MCF 10A (cell line): ENCODE results near the gene LYAR. TPM values are rescaled to one million over a fixed set of nuclear protein-coding genes. Genes with fewer than 3 reads are reported as not detected.
"Not testable (repeated sequence)": the region's sequence is repeated elsewhere in the genome, so short reads cannot be mapped to it uniquely, and the experiment has no call there.

Experiments used
- BruUV-seq: library from RNA; stranded (reverse); fragments of 400-500 nt; replicated peaks from 2 replicates; lab custom pipeline; 2021; lab: Mats Ljungman, UMichigan
- CTCF ChIA-PET: fragments of 300-600 bp; sonication (Branson Sonifier 250); formaldehyde crosslinking; extraction: SDS; loops from one replicate; lab custom pipeline; 2021; ENCODE audit warnings: antibody characterized with exemption, inconsistent platforms; lab: Yijun Ruan, JAX
- POLR2A ChIA-PET: fragments of 300-600, 350-650 bp; sonication (Branson Sonifier 250); formaldehyde crosslinking; extraction: SDS; loops from one replicate; lab custom pipeline; 2020; ENCODE audit warnings: antibody characterized with exemption, inconsistent platforms; lab: Yijun Ruan, JAX
- DNase-seq: peaks from one replicate; pipeline ENCODE4 v3.0.0-alpha.2; 2018; ENCODE audit not compliant: unreplicated experiment
- H3K27ac Mint-ChIP-seq: one replicate; pipeline ENCODE4 v1.8.0; 2022; ENCODE audit warnings: mild to moderate bottlenecking, low read depth, mixed read lengths; ENCODE audit not compliant: unreplicated experiment
- H3K27me3 Mint-ChIP-seq: one replicate; pipeline ENCODE4 v1.8.0; 2022; ENCODE audit warnings: mixed read lengths; ENCODE audit not compliant: insufficient read depth, unreplicated experiment
- H3K36me3 Mint-ChIP-seq: one replicate; pipeline ENCODE4 v1.8.0; 2022; ENCODE audit warnings: mild to moderate bottlenecking, moderate library complexity, mixed read lengths; ENCODE audit not compliant: insufficient read depth, unreplicated experiment
- H3K4me1 Mint-ChIP-seq: one replicate; pipeline ENCODE4 v1.8.0; 2022; ENCODE audit warnings: mixed read lengths; ENCODE audit not compliant: insufficient read depth, unreplicated experiment
- H3K4me3 Mint-ChIP-seq: one replicate; pipeline ENCODE4 v1.8.0; 2022; ENCODE audit warnings: mild to moderate bottlenecking, moderate library complexity, mixed read lengths; ENCODE audit not compliant: unreplicated experiment
- H3K9me3 Mint-ChIP-seq: one replicate; pipeline ENCODE4 v1.8.0; 2022; ENCODE audit warnings: mixed read lengths; ENCODE audit not compliant: unreplicated experiment
- intact Hi-C: fragments of 100-400 bp; cut with micrococcal nuclease; formaldehyde crosslinking; loops from 2 replicates; pipeline ENCODE4 v1.14.1; 2022
- total RNA-seq: library from RNA; stranded (reverse); gene quantifications from 2 replicates; pipeline ENCODE4 v1.2.3, GENCODE V29; 2022
- TF ChIP-seq, protein P1 (sequence below): fragments of 200-600 bp; IDR thresholded peaks from one replicate; pipeline ENCODE4 v1.8.0; 2022; ENCODE audit warnings: antibody characterized with exemption, mild to moderate bottlenecking; ENCODE audit not compliant: unreplicated experiment

Gene LYAR
- total RNA-seq, 1 experiment from 2014 or later, result 79.6 TPM

DNA sequence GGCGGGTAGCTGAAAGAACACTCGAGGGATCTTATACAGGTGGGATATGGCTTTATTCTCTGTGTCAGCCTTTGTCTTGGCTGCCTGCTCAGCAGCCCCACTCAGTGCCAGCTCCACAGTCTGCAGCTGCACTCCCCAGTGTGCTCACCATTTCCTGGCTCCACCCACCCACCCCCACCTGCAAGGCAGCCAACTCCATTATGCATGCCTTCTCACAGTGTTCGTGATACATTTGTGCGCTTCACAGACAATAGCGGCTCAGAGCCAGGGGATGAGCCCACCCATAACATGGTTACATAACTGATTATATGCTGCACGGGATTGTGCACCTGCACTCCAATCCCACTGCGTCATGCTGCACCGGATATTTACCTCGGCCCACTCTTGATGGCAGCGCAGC lies 33.2 kb downstream of the LYAR start:
- TF ChIP-seq, protein P1, sequence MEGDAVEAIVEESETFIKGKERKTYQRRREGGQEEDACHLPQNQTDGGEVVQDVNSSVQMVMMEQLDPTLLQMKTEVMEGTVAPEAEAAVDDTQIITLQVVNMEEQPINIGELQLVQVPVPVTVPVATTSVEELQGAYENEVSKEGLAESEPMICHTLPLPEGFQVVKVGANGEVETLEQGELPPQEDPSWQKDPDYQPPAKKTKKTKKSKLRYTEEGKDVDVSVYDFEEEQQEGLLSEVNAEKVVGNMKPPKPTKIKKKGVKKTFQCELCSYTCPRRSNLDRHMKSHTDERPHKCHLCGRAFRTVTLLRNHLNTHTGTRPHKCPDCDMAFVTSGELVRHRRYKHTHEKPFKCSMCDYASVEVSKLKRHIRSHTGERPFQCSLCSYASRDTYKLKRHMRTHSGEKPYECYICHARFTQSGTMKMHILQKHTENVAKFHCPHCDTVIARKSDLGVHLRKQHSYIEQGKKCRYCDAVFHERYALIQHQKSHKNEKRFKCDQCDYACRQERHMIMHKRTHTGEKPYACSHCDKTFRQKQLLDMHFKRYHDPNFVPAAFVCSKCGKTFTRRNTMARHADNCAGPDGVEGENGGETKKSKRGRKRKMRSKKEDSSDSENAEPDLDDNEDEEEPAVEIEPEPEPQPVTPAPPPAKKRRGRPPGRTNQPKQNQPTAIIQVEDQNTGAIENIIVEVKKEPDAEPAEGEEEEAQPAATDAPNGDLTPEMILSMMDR, result no peak
- intact Hi-C loops, result no loop called here
- peak; percentile 82 for DNase-seq
- BruUV-seq, result no TSS peak
- CTCF ChIA-PET, result interaction anchor here (1.4 kb wide), 1 partner anchor 8 kb away, joined by 3 read pairs; no protein-coding TSS in a partner anchor
- no peaks in the 10 kb centered on the region for H3K36me3 Mint-ChIP-seq
- H3K4me3 Mint-ChIP-seq, result no peak overlapping the region
- no peaks in the 10 kb centered on the region for H3K4me1 Mint-ChIP-seq
- H3K27ac Mint-ChIP-seq, result no peak overlapping the region
- no peaks in the 10 kb centered on the region for H3K27me3 Mint-ChIP-seq
- POLR2A ChIA-PET, result interaction anchor here (1.7 kb wide), 1 partner anchor 11 kb away, joined by 8 read pairs; no protein-coding TSS in a partner anchor
- no peaks in the 10 kb centered on the region for H3K9me3 Mint-ChIP-seq

DNA sequence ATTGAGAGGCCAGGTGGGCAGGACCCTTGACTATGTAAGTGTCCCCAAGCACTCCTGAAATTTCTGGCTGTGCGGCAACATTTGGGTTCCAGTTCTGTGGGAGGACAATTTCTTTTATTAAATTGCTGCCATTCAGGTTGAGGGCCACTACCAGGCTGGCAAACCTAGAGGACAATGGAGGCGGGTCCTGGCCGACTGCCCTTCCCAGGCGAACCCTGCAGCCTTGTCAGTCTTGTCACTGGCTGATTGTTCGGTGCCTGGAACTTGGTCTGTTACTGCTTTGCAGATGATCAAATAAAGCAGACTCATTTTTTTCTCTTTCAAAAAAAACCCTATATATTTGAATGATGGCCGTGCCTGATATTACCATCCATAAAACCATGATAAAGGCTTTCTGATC lies 35.3 kb downstream of the LYAR start:
- POLR2A ChIA-PET, result no interaction called here
- H3K4me1 Mint-ChIP-seq, result no peaks in the 10 kb centered on the region
- intact Hi-C loops, result no loop called here
- no peak overlapping the region for H3K27ac Mint-ChIP-seq
- CTCF ChIA-PET, result interaction anchor here (1.1 to 1.9 kb wide), 3 partner anchors 14 to 176 kb away, joined by 4 to 5 read pairs (median 5); no protein-coding TSS in a partner anchor
- no peaks in the 10 kb centered on the region for H3K36me3 Mint-ChIP-seq
- TF ChIP-seq, protein P1, result no peak
- H3K4me3 Mint-ChIP-seq, result no peak overlapping the region
- no TSS peak for BruUV-seq
- DNase-seq, result no peak
- H3K27me3 Mint-ChIP-seq, result no peaks in the 10 kb centered on the region
- no peaks in the 10 kb centered on the region for H3K9me3 Mint-ChIP-seq

DNA sequence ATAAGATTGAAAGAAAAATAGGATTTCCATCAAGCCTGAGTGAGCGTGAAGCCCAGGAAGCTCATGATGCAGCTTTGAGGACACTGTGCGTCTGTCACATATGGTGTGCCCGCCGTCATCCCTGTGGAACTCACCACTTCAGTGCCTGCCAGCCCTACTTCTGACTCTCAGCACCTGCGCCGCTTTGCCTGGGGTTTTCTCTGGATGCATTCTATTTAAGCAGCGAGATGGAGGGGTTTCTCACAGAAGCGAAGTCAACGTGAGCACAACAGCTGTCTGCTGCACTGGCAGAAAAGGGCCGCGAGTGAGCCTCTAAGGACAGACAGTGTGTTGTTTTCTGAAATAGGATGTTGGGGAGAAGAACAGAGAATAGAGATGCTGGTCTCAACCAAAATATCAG lies 35.8 kb downstream of the LYAR start:
- BruUV-seq, result no TSS peak
- no peaks in the 10 kb centered on the region for H3K36me3 Mint-ChIP-seq
- H3K27ac Mint-ChIP-seq, result no peak overlapping the region
- CTCF ChIA-PET, result interaction anchor here (0.7 to 1.4 kb wide), 4 partner anchors 15 to 176 kb away, joined by 3 to 6 read pairs (median 4); no protein-coding TSS in a partner anchor
- H3K4me3 Mint-ChIP-seq, result no peak overlapping the region
- intact Hi-C loops, result no loop called here
- POLR2A ChIA-PET, result no interaction called here
- no peaks in the 10 kb centered on the region for H3K9me3 Mint-ChIP-seq
- H3K4me1 Mint-ChIP-seq, result peaks cover 2% of the 10 kb centered on the region
- DNase-seq, result no peak
- no peaks in the 10 kb centered on the region for H3K27me3 Mint-ChIP-seq
- TF ChIP-seq, protein P1, result no peak

DNA sequence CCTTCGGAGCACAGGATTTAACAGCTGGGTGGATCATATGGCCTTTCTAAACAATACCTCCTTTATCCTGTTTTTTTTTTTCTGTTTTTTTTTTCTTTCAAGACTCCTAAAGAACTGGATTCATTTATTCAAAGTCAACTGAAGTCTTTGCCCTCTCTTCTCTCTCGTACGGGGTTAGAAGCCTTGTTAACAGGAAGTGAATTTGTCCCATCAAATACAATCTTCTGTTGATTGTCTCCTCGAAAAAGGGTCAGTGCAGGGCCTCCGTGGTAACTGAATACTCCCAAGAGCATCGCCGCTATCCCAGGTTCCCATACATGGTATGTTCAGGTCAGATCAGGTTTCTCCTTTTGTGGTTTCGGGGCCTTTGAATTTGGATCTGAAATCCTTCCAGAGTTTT lies 40.1 kb downstream of the LYAR start:
- peak overlapping the region; percentile 24 for H3K4me3 Mint-ChIP-seq
- CTCF ChIA-PET, result interaction anchor here (0.6 kb wide), 1 partner anchor 10 kb away, joined by 3 read pairs; no protein-coding TSS in a partner anchor
- TF ChIP-seq, protein P1, result no peak
- H3K4me1 Mint-ChIP-seq, result peaks cover 25% of the 10 kb centered on the region
- intact Hi-C loops, result no loop called here
- no peaks in the 10 kb centered on the region for H3K9me3 Mint-ChIP-seq
- peak overlapping the region; percentile 16 for H3K27ac Mint-ChIP-seq
- POLR2A ChIA-PET, result interaction anchor here (1.2 to 3.3 kb wide), 2 partner anchors 18 to 294 kb away, joined by 3 to 33 read pairs; no protein-coding TSS in a partner anchor
- H3K27me3 Mint-ChIP-seq, result no peaks in the 10 kb centered on the region
- BruUV-seq, result no TSS peak
- no peak for DNase-seq
- peaks cover 14% of the 10 kb centered on the region for H3K36me3 Mint-ChIP-seq

DNA sequence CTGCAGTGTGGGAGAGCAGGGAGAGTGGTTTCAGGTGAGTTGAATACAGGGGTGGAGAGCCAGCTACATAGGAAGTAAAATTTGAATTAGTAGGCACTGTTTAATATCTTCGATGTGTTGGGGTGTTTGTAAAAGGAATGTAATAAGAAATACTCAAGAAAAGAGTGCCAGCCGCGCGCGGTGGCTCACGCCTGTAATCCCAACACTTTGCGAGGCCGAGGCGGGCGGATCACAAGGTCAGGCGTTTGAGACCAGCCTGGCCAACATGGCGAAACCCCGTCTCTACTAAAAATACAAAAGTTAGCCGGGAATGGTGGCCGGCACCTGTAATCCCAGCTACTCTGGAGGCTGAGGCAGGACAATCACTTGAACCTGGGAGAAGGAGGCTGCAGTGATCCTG lies 40.6 kb downstream of the LYAR start:
- DNase-seq, BruUV-seq, H3K27me3 Mint-ChIP-seq, intact Hi-C loops, H3K9me3 Mint-ChIP-seq, H3K27ac Mint-ChIP-seq: not testable (repeated sequence)
- CTCF ChIA-PET, result interaction anchor here (0.7 kb wide), 1 partner anchor 375 kb away, joined by 3 read pairs; no protein-coding TSS in a partner anchor
- peaks cover 25% of the 10 kb centered on the region for H3K4me1 Mint-ChIP-seq
- POLR2A ChIA-PET, result interaction anchor here (1.2 to 3.3 kb wide), 7 partner anchors 14 to 295 kb away, joined by 3 to 33 read pairs (median 7); partner anchors contain the start of genes LYAR and ZBTB49
- peak overlapping the region; percentile 94 for H3K4me3 Mint-ChIP-seq
- H3K36me3 Mint-ChIP-seq, result peaks cover 19% of the 10 kb centered on the region
